A673 (cell line): ENCODE measurements around the gene DNASE1.

Experiments used
- EZH2 ChIP-seq: fragments of 200-600 bp; sonication (generic); IDR thresholded peaks from 2 replicates; pipeline ENCODE4 v1.6.1; 2017; ENCODE audit warnings: borderline replicate concordance, low read depth, mild to moderate bottlenecking, mixed read lengths, antibody characterized with exemption, low read length; ENCODE audit not compliant: poor library complexity, severe bottlenecking
- TF ChIP-seq, protein P1 (sequence below): fragments of 300-800, 200-600 bp; sonication (generic); conservative IDR thresholded peaks from 2 replicates; pipeline ENCODE4 v1.5.1; 2017; ENCODE audit warnings: low read depth, mild to moderate bottlenecking, antibody characterized with exemption, low read length, moderate library complexity, mixed read lengths

DNA sequence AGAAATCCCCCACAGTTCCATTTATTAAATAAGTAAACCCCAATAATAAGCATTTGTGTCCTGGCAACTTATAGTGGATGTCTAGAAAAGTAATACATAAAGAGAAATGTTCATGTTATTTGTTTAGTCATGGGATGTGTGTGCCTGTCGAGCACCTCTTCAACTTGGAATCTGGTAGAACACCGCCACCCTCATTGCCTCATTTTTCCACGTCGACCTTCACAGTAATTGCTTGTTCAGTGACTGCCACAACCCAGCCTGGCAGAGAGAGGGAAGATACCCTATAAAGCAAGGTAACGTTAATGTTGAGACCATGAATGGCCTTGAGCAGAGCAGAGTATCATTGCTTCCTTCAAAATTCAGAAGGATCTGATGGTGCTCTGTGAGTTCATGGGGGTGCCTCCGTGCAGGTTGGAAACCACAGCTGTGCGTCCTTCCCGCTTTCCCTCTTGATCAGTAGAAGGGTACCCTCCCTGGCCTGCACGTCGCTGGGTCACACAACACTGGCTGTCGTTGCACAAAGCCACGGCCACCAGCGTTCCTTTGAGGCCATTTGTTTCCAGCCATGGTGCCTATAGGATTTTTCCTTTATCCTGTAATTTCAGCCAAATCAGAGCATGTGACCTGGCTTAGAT, 3.7 kb upstream of the DNASE1 start:
- TF ChIP-seq, protein P1, sequence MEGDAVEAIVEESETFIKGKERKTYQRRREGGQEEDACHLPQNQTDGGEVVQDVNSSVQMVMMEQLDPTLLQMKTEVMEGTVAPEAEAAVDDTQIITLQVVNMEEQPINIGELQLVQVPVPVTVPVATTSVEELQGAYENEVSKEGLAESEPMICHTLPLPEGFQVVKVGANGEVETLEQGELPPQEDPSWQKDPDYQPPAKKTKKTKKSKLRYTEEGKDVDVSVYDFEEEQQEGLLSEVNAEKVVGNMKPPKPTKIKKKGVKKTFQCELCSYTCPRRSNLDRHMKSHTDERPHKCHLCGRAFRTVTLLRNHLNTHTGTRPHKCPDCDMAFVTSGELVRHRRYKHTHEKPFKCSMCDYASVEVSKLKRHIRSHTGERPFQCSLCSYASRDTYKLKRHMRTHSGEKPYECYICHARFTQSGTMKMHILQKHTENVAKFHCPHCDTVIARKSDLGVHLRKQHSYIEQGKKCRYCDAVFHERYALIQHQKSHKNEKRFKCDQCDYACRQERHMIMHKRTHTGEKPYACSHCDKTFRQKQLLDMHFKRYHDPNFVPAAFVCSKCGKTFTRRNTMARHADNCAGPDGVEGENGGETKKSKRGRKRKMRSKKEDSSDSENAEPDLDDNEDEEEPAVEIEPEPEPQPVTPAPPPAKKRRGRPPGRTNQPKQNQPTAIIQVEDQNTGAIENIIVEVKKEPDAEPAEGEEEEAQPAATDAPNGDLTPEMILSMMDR = no peak
- no peak for TF ChIP-seq EZH2
